HEK293 (cell line): ENCODE results near the gene B4GALNT2.
A peak's percentile ranks its signal among the peaks of the same experiment; 100 is the strongest.

ENCODE experiments used
- CTCF ChIA-PET: fragments of 350-600 bp; formaldehyde crosslinking; extraction: SDS; loops from one replicate; lab custom pipeline; 2021; ENCODE audit warnings: antibody characterized with exemption; lab: Yijun Ruan, JAX
- POLR2A ChIA-PET: fragments of 300-600 bp; formaldehyde crosslinking; extraction: SDS; loops from one replicate; lab custom pipeline; 2020; ENCODE audit warnings: antibody characterized with exemption, inconsistent platforms; lab: Yijun Ruan, JAX
- H3K27ac ChIP-seq: fragments of 200-500 bp; sonication (Bioruptor generic); 2 replicates; pipeline ENCODE4 v1.5.1; 2014; ENCODE audit warnings: low read depth, low read length, control low read depth, inconsistent platforms; ENCODE audit errors: extremely low read depth
- H3K36me3 ChIP-seq, 2 experiments: fragments of 200-500 bp in 1 of 2; sonication (Bioruptor generic) in 1 of 2; 1 replicate in 1 of 2; 2 replicates in 1 of 2; pipeline ENCODE4 v1.5.1; 2014 to 2017; ENCODE audit warnings: inconsistent platforms in 2 of 2, low read length in 2 of 2; ENCODE audit not compliant: control insufficient read depth in 2 of 2, insufficient read depth in 1 of 2
- H3K4me1 ChIP-seq: fragments of 200-500 bp; sonication (Bioruptor generic); 2 replicates; pipeline ENCODE4 v1.5.1; 2014; ENCODE audit warnings: mild to moderate bottlenecking, low read length, inconsistent platforms; ENCODE audit not compliant: control insufficient read depth, insufficient read depth
- H3K4me3 ChIP-seq: 2 replicates; pipeline ENCODE4 v1.5.1; 2011; ENCODE audit warnings: low read depth, mild to moderate bottlenecking, control low read depth, low read length, moderate library complexity
- H3K9me3 ChIP-seq: fragments of 200-500 bp; sonication (Bioruptor generic); 2 replicates; pipeline ENCODE4 v1.5.1; 2014; ENCODE audit warnings: low read depth, low read length, inconsistent platforms; ENCODE audit not compliant: control insufficient read depth, insufficient read depth
- EGR2 ChIP-seq: fragments of 450-650 bp; formaldehyde crosslinking; IDR thresholded peaks from 2 replicates; pipeline ENCODE4 v1.5.1; 2016; ENCODE audit warnings: low read depth, missing biosample characterization, missing genetic modification characterization
- FEZF1 ChIP-seq: fragments of 450-650 bp; formaldehyde crosslinking; IDR thresholded peaks from 2 replicates; pipeline ENCODE4 v1.5.1; 2016; ENCODE audit warnings: missing biosample characterization, missing genetic modification characterization
- HIC1 ChIP-seq: fragments of 450-650 bp; formaldehyde crosslinking; IDR thresholded peaks from 2 replicates; pipeline ENCODE4 v1.5.1; 2016; ENCODE audit warnings: missing biosample characterization, missing genetic modification characterization
- HOXC10 ChIP-seq: sonication (generic); formaldehyde crosslinking; IDR thresholded peaks from 2 replicates; pipeline ENCODE4 v1.8.1; 2023; ENCODE audit warnings: mild to moderate bottlenecking, missing genetic modification reagents
- TRIM28 ChIP-seq: IDR thresholded peaks from 2 replicates; pipeline ENCODE4 v1.6.1; 2011; ENCODE audit warnings: low read length, control low read depth, borderline replicate concordance
- ZNF202 ChIP-seq: fragments of 450-650 bp; formaldehyde crosslinking; IDR thresholded peaks from 2 replicates; pipeline ENCODE4 v1.5.1; 2016; ENCODE audit warnings: missing biosample characterization, missing genetic modification characterization, borderline replicate concordance
- ZNF24 ChIP-seq: fragments of 450-650 bp; formaldehyde crosslinking; IDR thresholded peaks from 2 replicates; pipeline ENCODE4 v1.5.1; 2016; ENCODE audit warnings: missing biosample characterization, missing genetic modification characterization
- ZNF302 ChIP-seq: fragments of 450-650 bp; formaldehyde crosslinking; IDR thresholded peaks from 2 replicates; pipeline ENCODE4 v1.5.1; 2016; ENCODE audit warnings: missing biosample characterization, missing genetic modification characterization, low read depth
- ZNF366 ChIP-seq: fragments of 450-650 bp; formaldehyde crosslinking; conservative IDR thresholded peaks from 2 replicates; pipeline ENCODE4 v1.5.1; 2016; ENCODE audit warnings: missing biosample characterization, missing genetic modification characterization
- ZNF426 ChIP-seq: fragments of 450-650 bp; formaldehyde crosslinking; IDR thresholded peaks from 2 replicates; pipeline ENCODE4 v1.5.1; 2017; ENCODE audit warnings: missing biosample characterization, missing genetic modification characterization, mild to moderate bottlenecking, inconsistent platforms, moderate library complexity
- ZNF529 ChIP-seq: fragments of 450-650 bp; formaldehyde crosslinking; IDR thresholded peaks from 2 replicates; pipeline ENCODE4 v1.5.1; 2017; ENCODE audit warnings: missing genetic modification characterization, missing biosample characterization; ENCODE audit not compliant: insufficient replicate concordance
- ZNF544 ChIP-seq: fragments of 450-650 bp; formaldehyde crosslinking; IDR thresholded peaks from 2 replicates; pipeline ENCODE4 v1.5.0; 2017; ENCODE audit warnings: missing biosample characterization, missing genetic modification characterization
- ZNF560 ChIP-seq: fragments of 450-650 bp; formaldehyde crosslinking; IDR thresholded peaks from 2 replicates; pipeline ENCODE4 v1.5.1; 2017; ENCODE audit warnings: missing biosample characterization, missing genetic modification characterization, borderline replicate concordance
- ZNF621 ChIP-seq: fragments of 450-650 bp; formaldehyde crosslinking; IDR thresholded peaks from 2 replicates; pipeline ENCODE4 v1.5.1; 2017; ENCODE audit warnings: missing biosample characterization, missing genetic modification characterization
- ZNF629 ChIP-seq: fragments of 450-650 bp; formaldehyde crosslinking; IDR thresholded peaks from 2 replicates; pipeline ENCODE4 v1.5.1; 2017; ENCODE audit warnings: missing biosample characterization, missing genetic modification characterization
- ZNF677 ChIP-seq: fragments of 450-650 bp; IDR thresholded peaks from 2 replicates; pipeline ENCODE4 v1.5.0; 2018; ENCODE audit warnings: missing biosample characterization, mild to moderate bottlenecking, missing genetic modification characterization, moderate library complexity
- ZNF692 ChIP-seq: fragments of 450-650 bp; formaldehyde crosslinking; IDR thresholded peaks from 2 replicates; pipeline ENCODE4 v1.5.1; 2016; ENCODE audit warnings: missing biosample characterization, missing genetic modification characterization
- ZNF837 ChIP-seq: fragments of 450-650 bp; formaldehyde crosslinking; IDR thresholded peaks from 2 replicates; pipeline ENCODE4 v1.5.1; 2016; ENCODE audit warnings: missing biosample characterization, missing genetic modification characterization
- ZSCAN5A ChIP-seq: fragments of 450-650 bp; formaldehyde crosslinking; IDR thresholded peaks from 2 replicates; pipeline ENCODE4 v1.5.1; 2016; ENCODE audit warnings: missing biosample characterization, missing genetic modification characterization

The B4GALNT2 gene

GRCh38 chr17:49201481-49201927 lies 68.9 kb downstream of the B4GALNT2 start:
- Histone ChIP-seq H3K4me3 (no peak overlapping the region), H3K27ac (no peak overlapping the region), H3K9me3 (no peaks in the 10 kb centered on the region), H3K36me3 (no peaks in the 10 kb centered on the region), H3K4me1 (no peaks in the 10 kb centered on the region)
- TF ChIP-seq ZNF560, result no peak
- TF ChIP-seq ZNF544, result no peak
- no peak for TF ChIP-seq ZSCAN5A
- TF ChIP-seq ZNF621 (tag by site-specific recombination), result no peak
- TF ChIP-seq HOXC10, result no peak
- no peak for TF ChIP-seq EGR2 (tag by site-specific recombination)
- no peak for TF ChIP-seq ZNF302 (tag by site-specific recombination)
- no peak for TF ChIP-seq ZNF837
- TF ChIP-seq ZNF202 (tag by site-specific recombination), result no peak
- TF ChIP-seq FEZF1 (tag by site-specific recombination), result no peak
- no peak for TF ChIP-seq ZNF24 (tag by site-specific recombination)
- TF ChIP-seq ZNF629 (tag by site-specific recombination), result no peak
- no peak for TF ChIP-seq ZNF426 (tag by site-specific recombination)
- no peak for TF ChIP-seq TRIM28
- CTCF ChIA-PET, result interaction anchor here (1.0 kb wide), 1 partner anchor 22 kb away, joined by 3 read pairs; no protein-coding TSS in a partner anchor
- POLR2A ChIA-PET, result no interaction called here

GRCh38 chr17:49203796-49204195 lies 71.2 kb downstream of the B4GALNT2 start:
- no peaks in the 10 kb centered on the region for H3K4me1 ChIP-seq
- no peaks in the 10 kb centered on the region for H3K36me3 ChIP-seq
- no peaks in the 10 kb centered on the region for H3K9me3 ChIP-seq
- POLR2A ChIA-PET, result no interaction called here
- no peak overlapping the region for H3K27ac ChIP-seq
- no peak overlapping the region for H3K4me3 ChIP-seq
- CTCF ChIA-PET, result interaction anchor here (0.6 to 1.7 kb wide), 6 partner anchors 10 to 412 kb away, joined by 3 to 8 read pairs (median 4); no protein-coding TSS in a partner anchor
- TF ChIP-seq ZNF692 (tag by site-specific recombination) (no peak), ZNF366 (tag by site-specific recombination) (peak; percentile 90), HIC1 (tag by site-specific recombination) (no peak), ZNF529 (tag by site-specific recombination) (no peak), ZNF677 (tag by site-specific recombination) (no peak)
- TF ChIP-seq, all 188 proteins: peak for 1
